ENCODE data around the gene ETS1. TPM values are rescaled to one million over a fixed set of nuclear protein-coding genes. Genes with fewer than 3 reads are reported as not detected.

ETS1 gene
- total RNA-seq, 1 donor from 2014 or later: 115 TPM

DNA sequence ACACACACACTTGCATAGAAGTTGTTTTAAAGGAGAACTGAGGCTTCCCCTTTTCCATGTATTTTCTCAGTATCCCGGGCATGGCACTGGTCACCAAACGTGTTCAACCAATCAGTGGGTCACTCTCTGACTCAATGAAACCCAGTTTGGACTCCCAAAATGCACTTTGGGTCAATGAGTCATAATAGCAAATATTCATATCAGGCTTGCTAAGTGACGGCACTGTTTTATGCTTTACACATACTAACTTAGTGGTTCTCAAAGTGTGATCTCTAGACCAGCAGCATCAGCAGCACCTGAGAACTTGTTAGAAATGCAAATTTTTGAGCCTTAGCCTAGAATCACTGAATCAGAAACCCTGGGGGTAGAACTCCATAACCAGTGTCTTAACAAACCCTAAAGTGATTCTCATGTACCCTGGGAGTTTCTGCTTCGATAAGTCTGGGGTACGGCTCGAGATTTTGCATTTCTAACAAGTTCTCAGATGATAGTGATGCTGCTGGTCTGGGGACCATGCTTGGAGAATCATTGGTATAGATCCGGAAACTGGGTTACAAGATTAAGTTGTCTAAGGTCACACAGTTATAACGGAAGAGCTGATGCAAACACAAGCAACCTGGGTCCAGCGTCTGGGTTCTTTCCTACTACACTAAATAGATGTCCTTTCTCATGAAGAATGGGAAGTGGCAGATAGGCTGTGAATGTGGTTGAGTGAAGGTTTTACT is 35.6 kb downstream of the ETS1 start:
- DNase-seq (ENCODE audit: low spot score): no peak
- Mint-ChIP-seq H3K27ac (ENCODE audit: unreplicated experiment) (no peak overlapping the region), H3K36me3 (ENCODE audit: low read depth) (no peaks in the 10 kb centered on the region), H3K27me3 (ENCODE audit: low read depth) (no peaks in the 10 kb centered on the region), H3K4me1 (ENCODE audit: low read depth) (peaks cover 45% of the 10 kb centered on the region), H3K9me3 (ENCODE audit: low read depth) (no peaks in the 10 kb centered on the region), H3K4me3 (ENCODE audit: unreplicated experiment) (no peak overlapping the region)
- TF ChIP-seq, protein P1, sequence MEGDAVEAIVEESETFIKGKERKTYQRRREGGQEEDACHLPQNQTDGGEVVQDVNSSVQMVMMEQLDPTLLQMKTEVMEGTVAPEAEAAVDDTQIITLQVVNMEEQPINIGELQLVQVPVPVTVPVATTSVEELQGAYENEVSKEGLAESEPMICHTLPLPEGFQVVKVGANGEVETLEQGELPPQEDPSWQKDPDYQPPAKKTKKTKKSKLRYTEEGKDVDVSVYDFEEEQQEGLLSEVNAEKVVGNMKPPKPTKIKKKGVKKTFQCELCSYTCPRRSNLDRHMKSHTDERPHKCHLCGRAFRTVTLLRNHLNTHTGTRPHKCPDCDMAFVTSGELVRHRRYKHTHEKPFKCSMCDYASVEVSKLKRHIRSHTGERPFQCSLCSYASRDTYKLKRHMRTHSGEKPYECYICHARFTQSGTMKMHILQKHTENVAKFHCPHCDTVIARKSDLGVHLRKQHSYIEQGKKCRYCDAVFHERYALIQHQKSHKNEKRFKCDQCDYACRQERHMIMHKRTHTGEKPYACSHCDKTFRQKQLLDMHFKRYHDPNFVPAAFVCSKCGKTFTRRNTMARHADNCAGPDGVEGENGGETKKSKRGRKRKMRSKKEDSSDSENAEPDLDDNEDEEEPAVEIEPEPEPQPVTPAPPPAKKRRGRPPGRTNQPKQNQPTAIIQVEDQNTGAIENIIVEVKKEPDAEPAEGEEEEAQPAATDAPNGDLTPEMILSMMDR (IDR thresholded peaks at IDR 0.05): no peak

DNA sequence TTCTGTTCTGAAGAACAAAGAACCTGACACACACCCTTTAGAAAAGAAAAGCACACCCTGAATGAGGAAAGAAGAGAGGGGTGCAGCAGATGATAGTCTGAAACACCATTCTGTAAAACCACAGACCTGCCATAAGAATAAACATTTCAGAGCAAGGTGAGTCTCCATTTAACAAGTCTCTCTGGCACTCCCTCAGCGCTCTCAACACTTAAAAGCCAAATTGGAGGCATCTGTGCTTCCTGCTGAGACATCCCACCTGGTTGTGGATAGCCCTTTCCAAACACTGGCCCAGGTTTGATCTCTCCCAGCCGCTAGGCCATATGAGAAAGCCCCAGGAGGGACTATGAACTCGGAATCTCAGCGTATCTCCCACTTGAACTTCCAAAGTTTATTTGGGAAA is 36.3 kb downstream of the ETS1 start:
- no peaks in the 10 kb centered on the region for H3K27me3 Mint-ChIP-seq (ENCODE audit: low read depth)
- H3K4me3 Mint-ChIP-seq (ENCODE audit: unreplicated experiment): no peak overlapping the region
- H3K27ac Mint-ChIP-seq (ENCODE audit: unreplicated experiment): no peak overlapping the region
- H3K36me3 Mint-ChIP-seq (ENCODE audit: low read depth): no peaks in the 10 kb centered on the region
- no peak for DNase-seq (ENCODE audit: low spot score)
- H3K4me1 Mint-ChIP-seq (ENCODE audit: low read depth): peaks cover 46% of the 10 kb centered on the region
- TF ChIP-seq, protein P1 (IDR thresholded peaks at IDR 0.05): no peak
- no peaks in the 10 kb centered on the region for H3K9me3 Mint-ChIP-seq (ENCODE audit: low read depth)

DNA sequence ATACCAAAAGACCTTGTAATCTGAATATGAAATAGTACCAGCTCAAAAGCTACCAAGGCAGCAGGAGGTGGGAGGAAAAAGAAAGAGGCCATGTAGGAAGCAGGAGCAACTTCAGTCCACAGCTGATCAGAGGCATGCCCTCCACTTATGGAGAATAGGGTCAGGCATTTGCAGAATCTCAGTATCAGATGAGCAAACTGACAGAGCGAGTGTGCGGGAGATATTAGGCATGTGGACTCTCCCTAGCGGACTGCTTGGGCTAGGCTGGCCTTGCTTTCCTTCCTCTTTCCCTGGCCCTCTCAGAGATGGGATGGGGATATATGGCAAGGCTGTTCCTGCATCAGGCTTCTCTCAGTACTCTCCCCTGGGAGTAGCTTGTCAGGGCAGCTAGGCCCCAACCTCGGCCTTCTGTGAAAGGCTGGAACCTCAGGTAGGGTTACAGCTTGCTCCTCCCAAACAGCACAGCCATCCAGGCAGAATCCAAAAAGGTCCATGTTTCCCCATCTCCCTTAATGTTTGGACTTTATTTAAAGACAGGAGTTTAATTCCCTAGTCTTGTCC is 37.0 kb downstream of the ETS1 start:
- Mint-ChIP-seq H3K27me3 (ENCODE audit: low read depth) (no peaks in the 10 kb centered on the region), H3K4me3 (ENCODE audit: unreplicated experiment) (no peak overlapping the region), H3K36me3 (ENCODE audit: low read depth) (no peaks in the 10 kb centered on the region), H3K4me1 (ENCODE audit: low read depth) (peaks cover 46% of the 10 kb centered on the region), H3K9me3 (ENCODE audit: low read depth) (no peaks in the 10 kb centered on the region), H3K27ac (ENCODE audit: unreplicated experiment) (no peak overlapping the region)
- no peak for DNase-seq (ENCODE audit: low spot score)
- TF ChIP-seq, protein P1 (IDR thresholded peaks at IDR 0.05): no peak

DNA sequence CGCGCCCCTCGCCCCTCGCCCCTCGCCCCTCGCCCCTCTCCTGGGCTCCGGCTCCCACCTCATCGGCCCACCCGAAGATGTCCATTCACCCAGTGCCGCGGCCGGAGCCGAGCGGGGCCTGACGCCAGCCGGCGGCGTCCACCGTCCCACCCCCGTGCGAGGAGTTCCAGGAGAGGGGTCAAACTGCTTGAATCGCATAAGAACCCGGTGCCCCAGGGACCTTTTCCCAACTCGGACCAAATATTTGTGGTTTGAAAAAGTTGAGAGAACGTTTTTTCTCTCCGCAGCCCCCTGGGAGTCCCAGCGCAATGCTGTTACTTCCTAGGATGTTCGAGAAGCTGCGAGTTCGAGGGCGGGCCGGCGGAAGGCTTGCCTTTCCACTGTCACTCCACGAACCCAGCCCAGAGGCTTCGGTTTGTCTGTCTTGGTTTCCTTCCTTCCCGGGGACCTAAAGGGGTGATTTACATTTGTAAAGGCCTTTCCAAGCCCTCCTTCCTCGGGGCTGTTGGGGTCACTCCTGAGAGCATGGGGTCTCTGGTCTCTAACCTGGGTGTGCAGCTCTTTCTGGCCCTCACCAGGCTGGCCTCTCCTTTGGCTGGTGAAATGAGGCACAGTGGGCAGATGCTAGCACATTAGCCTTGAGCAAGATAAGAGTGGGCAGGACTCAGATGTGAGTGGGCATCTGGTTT is 38.0 kb downstream of the ETS1 start:
- no peaks in the 10 kb centered on the region for H3K9me3 Mint-ChIP-seq (ENCODE audit: low read depth)
- no peak for DNase-seq (ENCODE audit: low spot score)
- TF ChIP-seq, protein P1 (IDR thresholded peaks at IDR 0.05): peak; percentile 8
- no peaks in the 10 kb centered on the region for H3K36me3 Mint-ChIP-seq (ENCODE audit: low read depth)
- peaks cover 48% of the 10 kb centered on the region for H3K4me1 Mint-ChIP-seq (ENCODE audit: low read depth)
- H3K27me3 Mint-ChIP-seq (ENCODE audit: low read depth): no peaks in the 10 kb centered on the region
- peak overlapping the region; percentile 75 for H3K4me3 Mint-ChIP-seq (ENCODE audit: unreplicated experiment)
- H3K27ac Mint-ChIP-seq (ENCODE audit: unreplicated experiment): no peak overlapping the region

DNA sequence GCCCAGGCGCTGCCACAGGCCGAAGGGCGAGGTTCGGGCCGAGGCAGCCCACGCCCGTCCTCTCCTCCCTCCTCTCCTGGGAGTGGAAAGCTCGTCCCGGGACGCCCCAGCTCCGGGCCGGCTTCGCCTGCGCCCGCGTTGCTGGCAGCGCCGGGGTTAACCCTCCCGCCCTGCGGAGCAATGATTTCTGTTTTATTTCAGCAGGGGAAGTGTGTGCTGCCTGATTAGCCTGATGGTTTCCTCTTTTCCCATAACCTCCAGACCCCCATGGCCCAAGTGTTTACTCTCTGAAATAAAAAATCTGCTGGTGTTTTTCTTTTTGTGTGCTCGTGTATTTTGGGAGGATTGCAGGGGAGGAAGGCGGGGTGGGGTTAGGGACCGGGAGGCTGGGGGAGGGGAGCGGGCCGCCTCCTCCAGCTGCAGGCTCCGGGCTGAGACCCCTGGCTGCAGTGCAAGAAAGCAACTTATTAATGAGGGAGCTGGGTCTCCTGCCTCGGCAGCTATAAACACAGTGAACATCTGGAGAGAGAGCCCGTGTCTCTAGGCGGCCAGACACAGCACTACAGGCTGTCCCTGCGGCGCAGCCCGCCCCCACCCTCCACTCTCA is 38.6 kb downstream of the ETS1 start:
- no peak overlapping the region for H3K27ac Mint-ChIP-seq (ENCODE audit: unreplicated experiment)
- no peaks in the 10 kb centered on the region for H3K9me3 Mint-ChIP-seq (ENCODE audit: low read depth)
- H3K36me3 Mint-ChIP-seq (ENCODE audit: low read depth): no peaks in the 10 kb centered on the region
- H3K4me3 Mint-ChIP-seq (ENCODE audit: unreplicated experiment): peak overlapping the region; percentile 75
- TF ChIP-seq, protein P1 (IDR thresholded peaks at IDR 0.05): peak; percentile 53
- DNase-seq (ENCODE audit: low spot score): no peak
- H3K4me1 Mint-ChIP-seq (ENCODE audit: low read depth): peaks cover 43% of the 10 kb centered on the region
- no peaks in the 10 kb centered on the region for H3K27me3 Mint-ChIP-seq (ENCODE audit: low read depth)
